HepG2 (cell line): ENCODE results near the gene BFAR. TPM values are rescaled to one million over a fixed set of nuclear protein-coding genes. Genes with fewer than 3 reads are reported as not detected.
A peak's percentile ranks its signal among the peaks of the same experiment; 100 is the strongest.

Experiments
- AGO2 ChIP-seq: fragments of 200-400 bp; formaldehyde crosslinking; optimal IDR thresholded peaks from 2 replicates; pipeline ENCODE3; 2017; ENCODE audit warnings: mild to moderate bottlenecking, low read depth, low read length, moderate library complexity
- ELF1 ChIP-seq: sonication (generic); formaldehyde crosslinking; IDR thresholded peaks from 2 replicates; pipeline ENCODE4 v1.4.0; 2020; ENCODE audit warnings: missing genetic modification reagents
- FLYWCH1 ChIP-seq: sonication (generic); formaldehyde crosslinking; IDR thresholded peaks from 2 replicates; pipeline ENCODE4 v1.8.1; 2023; ENCODE audit warnings: mild to moderate bottlenecking, missing genetic modification reagents
- JDP2 ChIP-seq: sonication (generic); formaldehyde crosslinking; IDR thresholded peaks from 2 replicates; pipeline ENCODE4 v1.8.1; 2022; ENCODE audit warnings: missing genetic modification reagents, borderline replicate concordance
- MTA1 ChIP-seq: sonication (generic); formaldehyde crosslinking; IDR thresholded peaks from 2 replicates; pipeline ENCODE4 v1.4.0; 2020; ENCODE audit warnings: missing genetic modification reagents, mild to moderate bottlenecking, borderline replicate concordance
- PCBP2 ChIP-seq: fragments of 200-400 bp; formaldehyde crosslinking; optimal IDR thresholded peaks from 2 replicates; pipeline ENCODE3; 2018; ENCODE audit warnings: low read length, low read depth; ENCODE audit not compliant: poor library complexity, severe bottlenecking
- TCF7L2 ChIP-seq: IDR thresholded peaks from 2 replicates; pipeline ENCODE4 v1.6.1; 2011; ENCODE audit warnings: mild to moderate bottlenecking, low read depth, low read length, moderate library complexity
- TMF1 ChIP-seq: sonication (generic); formaldehyde crosslinking; IDR thresholded peaks from 2 replicates; pipeline ENCODE4 v1.8.1; 2022; ENCODE audit warnings: low read depth, missing genetic modification reagents
- TOE1 ChIP-seq: sonication (generic); formaldehyde crosslinking; IDR thresholded peaks from 2 replicates; pipeline ENCODE4 v1.4.0; 2020; ENCODE audit warnings: mild to moderate bottlenecking, missing genetic modification reagents
- ZNF34 ChIP-seq: sonication (generic); formaldehyde crosslinking; IDR thresholded peaks from 2 replicates; pipeline ENCODE4 v1.4.0; 2020; ENCODE audit warnings: mild to moderate bottlenecking, missing genetic modification reagents, borderline replicate concordance
- ZNF563 ChIP-seq: sonication (generic); formaldehyde crosslinking; IDR thresholded peaks from 2 replicates; pipeline ENCODE4 v1.8.0; 2022; ENCODE audit warnings: mild to moderate bottlenecking, moderate library complexity, missing genetic modification reagents
- ZNF567 ChIP-seq: sonication (generic); formaldehyde crosslinking; IDR thresholded peaks from 2 replicates; pipeline ENCODE4 v1.8.1; 2023; ENCODE audit warnings: mild to moderate bottlenecking, missing genetic modification reagents, borderline replicate concordance
- ZNF607 ChIP-seq: sonication (generic); formaldehyde crosslinking; IDR thresholded peaks from 2 replicates; pipeline ENCODE4 v1.5.1; 2020; ENCODE audit warnings: missing genetic modification reagents, mild to moderate bottlenecking, borderline replicate concordance
- ZNF878 ChIP-seq: sonication (generic); formaldehyde crosslinking; IDR thresholded peaks from 2 replicates; pipeline ENCODE4 v1.8.1; 2023; ENCODE audit warnings: mild to moderate bottlenecking, missing genetic modification reagents, moderate library complexity
- polyA plus RNA-seq, 8 experiments: library from polyadenylated mRNA; depleted of rRNA in 3 of 8; stranded (reverse) in 7 of 8; unstranded in 1 of 8; fragments of >200 nt; fragmentation: Illumina TruSeq in 4 of 8; extraction: Trizol in 4 of 8; gene quantifications; 2 replicates each; pipeline versions ENCODE4 v1.2.1 to v1.2.3, GENCODE V29; 2011 to 2016; ENCODE audit warnings: low read depth in 4 of 8, missing spikeins in 1 of 8, mixed read lengths in 1 of 8; ENCODE audit not compliant: insufficient read depth in 1 of 8
- total RNA-seq, 5 experiments: library from RNA; depleted of rRNA; stranded (reverse); fragments of >200 nt; fragmentation: Illumina TruSeq; extraction: Trizol; gene quantifications; 2 replicates each; pipeline ENCODE4 v1.2.3, GENCODE V29; 2016; ENCODE audit warnings: low read depth in 1 of 5
- TF ChIP-seq, protein P1 (sequence below): sonication (generic); formaldehyde crosslinking; IDR thresholded peaks from 2 replicates; pipeline ENCODE4 v1.4.0; 2020; ENCODE audit warnings: missing genetic modification reagents, borderline replicate concordance
- TF ChIP-seq, protein P2 (sequence below): sonication (generic); formaldehyde crosslinking; IDR thresholded peaks from 2 replicates; pipeline ENCODE4 v1.4.0; 2020; ENCODE audit warnings: missing genetic modification reagents, mild to moderate bottlenecking, borderline replicate concordance
- TF ChIP-seq, protein P3 (sequence below): IDR thresholded peaks from 2 replicates; pipeline ENCODE4 v1.6.1; 2016; ENCODE audit warnings: mild to moderate bottlenecking

The BFAR gene
- total and polyA plus RNA-seq, 2 of the 13 experiments (the other 11 are each of a cell fraction or from before 2014, with no cell fraction given): 96.9 to 120 TPM

DNA sequence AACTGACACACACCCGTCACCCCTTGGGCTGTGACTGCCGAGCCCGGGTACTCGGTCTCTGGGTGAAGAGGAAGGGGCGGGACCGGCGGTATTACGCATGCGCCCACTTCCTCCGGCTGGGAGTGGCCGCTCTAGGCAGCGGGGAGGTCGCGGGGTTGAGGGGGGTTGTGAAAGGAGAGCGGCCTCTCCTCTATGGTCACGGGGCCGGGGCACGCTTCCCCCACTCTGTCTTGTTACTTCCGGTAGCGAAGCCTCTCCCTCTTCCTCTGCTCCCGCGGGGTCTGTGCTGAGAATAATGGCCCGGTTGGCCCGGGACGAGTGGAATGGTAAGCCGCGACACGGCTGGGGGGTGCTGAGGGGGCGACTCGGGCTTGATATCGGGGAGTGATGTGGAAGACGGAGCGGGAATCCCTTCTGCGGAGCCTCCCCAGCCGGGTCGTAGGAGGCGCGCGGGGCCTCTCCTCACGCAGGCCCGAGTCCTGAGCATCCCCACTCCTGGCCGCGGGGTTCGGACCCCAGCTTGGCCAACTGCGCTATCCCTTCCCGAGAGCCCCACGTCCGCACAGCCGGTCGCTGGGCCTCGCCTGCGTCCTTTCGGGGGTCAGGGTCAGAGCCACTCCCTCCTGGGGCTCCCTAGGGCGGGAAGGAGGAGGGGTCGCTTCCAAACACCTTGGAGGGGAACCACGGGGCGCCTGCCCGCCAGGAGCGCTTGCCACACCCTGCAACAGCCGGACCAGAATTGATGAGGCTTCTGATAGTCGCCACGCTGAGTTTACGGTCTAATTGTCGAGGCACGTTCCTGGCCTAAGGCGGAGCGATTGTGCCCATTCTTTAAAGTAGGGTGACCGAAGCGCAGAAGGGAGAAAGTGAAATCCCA, at the start of gene BFAR (continued):
- TF ChIP-seq ZNF607 (peak; percentile 37; the same call in 1 of the 2 replicates), ZNF563 (CRISPR knock-in tag) (peak; percentile 86), MTA1 (CRISPR knock-in tag) (no peak), PCBP2 (no peak), ZNF34 (no peak; the same call in none of the 2 replicates), AGO2 (peak; percentile 92), TMF1 (CRISPR knock-in tag) (peak; percentile 90; the same call in 1 of the 2 replicates), JDP2 (CRISPR knock-in tag) (no peak; the same call in 1 of the 2 replicates), ZNF878 (CRISPR knock-in tag) (0 out of 2 replicates have a peak, but pooled peaks have one; percentile 1), TCF7L2 (no peak), FLYWCH1 (no peak), ELF1 (CRISPR knock-in tag) (peak; percentile 92), TOE1 (CRISPR knock-in tag) (peak; percentile 36; the same call in 1 of the 2 replicates), ZNF567 (CRISPR knock-in tag) (no peak; the same call in 1 of the 2 replicates)
- TF ChIP-seq, protein P1, sequence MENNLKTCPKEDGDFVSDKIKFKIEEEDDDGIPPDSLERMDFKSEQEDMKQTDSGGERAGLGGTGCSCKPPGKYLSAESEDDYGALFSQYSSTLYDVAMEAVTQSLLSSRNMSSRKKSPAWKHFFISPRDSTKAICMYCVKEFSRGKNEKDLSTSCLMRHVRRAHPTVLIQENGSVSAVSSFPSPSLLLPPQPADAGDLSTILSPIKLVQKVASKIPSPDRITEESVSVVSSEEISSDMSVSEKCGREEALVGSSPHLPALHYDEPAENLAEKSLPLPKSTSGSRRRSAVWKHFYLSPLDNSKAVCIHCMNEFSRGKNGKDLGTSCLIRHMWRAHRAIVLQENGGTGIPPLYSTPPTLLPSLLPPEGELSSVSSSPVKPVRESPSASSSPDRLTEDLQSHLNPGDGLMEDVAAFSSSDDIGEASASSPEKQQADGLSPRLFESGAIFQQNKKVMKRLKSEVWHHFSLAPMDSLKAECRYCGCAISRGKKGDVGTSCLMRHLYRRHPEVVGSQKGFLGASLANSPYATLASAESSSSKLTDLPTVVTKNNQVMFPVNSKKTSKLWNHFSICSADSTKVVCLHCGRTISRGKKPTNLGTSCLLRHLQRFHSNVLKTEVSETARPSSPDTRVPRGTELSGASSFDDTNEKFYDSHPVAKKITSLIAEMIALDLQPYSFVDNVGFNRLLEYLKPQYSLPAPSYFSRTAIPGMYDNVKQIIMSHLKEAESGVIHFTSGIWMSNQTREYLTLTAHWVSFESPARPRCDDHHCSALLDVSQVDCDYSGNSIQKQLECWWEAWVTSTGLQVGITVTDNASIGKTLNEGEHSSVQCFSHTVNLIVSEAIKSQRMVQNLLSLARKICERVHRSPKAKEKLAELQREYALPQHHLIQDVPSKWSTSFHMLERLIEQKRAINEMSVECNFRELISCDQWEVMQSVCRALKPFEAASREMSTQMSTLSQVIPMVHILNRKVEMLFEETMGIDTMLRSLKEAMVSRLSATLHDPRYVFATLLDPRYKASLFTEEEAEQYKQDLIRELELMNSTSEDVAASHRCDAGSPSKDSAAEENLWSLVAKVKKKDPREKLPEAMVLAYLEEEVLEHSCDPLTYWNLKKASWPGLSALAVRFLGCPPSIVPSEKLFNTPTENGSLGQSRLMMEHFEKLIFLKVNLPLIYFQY (CRISPR knock-in tag): peak; percentile 89; the same call in 1 of the 2 replicates
- TF ChIP-seq, protein P2, sequence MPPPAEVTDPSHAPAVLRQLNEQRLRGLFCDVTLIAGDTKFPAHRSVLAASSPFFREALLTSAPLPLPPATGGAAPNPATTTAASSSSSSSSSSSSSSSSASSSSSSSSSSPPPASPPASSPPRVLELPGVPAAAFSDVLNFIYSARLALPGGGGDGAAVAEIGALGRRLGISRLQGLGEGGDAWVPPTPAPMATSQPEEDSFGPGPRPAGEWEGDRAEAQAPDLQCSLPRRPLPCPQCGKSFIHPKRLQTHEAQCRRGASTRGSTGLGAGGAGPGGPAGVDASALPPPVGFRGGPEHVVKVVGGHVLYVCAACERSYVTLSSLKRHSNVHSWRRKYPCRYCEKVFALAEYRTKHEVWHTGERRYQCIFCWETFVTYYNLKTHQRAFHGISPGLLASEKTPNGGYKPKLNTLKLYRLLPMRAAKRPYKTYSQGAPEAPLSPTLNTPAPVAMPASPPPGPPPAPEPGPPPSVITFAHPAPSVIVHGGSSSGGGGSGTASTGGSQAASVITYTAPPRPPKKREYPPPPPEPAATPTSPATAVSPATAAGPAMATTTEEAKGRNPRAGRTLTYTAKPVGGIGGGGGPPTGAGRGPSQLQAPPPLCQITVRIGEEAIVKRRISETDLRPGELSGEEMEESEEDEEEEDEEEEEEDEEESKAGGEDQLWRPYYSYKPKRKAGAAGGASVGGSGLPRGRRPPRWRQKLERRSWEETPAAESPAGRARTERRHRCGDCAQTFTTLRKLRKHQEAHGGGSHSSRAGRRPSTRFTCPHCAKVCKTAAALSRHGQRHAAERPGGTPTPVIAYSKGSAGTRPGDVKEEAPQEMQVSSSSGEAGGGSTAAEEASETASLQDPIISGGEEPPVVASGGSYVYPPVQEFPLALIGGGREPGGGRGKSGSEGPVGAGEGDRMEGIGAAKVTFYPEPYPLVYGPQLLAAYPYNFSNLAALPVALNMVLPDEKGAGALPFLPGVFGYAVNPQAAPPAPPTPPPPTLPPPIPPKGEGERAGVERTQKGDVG (CRISPR knock-in tag): peak; percentile 8; the same call in 1 of the 2 replicates
- TF ChIP-seq, protein P3, sequence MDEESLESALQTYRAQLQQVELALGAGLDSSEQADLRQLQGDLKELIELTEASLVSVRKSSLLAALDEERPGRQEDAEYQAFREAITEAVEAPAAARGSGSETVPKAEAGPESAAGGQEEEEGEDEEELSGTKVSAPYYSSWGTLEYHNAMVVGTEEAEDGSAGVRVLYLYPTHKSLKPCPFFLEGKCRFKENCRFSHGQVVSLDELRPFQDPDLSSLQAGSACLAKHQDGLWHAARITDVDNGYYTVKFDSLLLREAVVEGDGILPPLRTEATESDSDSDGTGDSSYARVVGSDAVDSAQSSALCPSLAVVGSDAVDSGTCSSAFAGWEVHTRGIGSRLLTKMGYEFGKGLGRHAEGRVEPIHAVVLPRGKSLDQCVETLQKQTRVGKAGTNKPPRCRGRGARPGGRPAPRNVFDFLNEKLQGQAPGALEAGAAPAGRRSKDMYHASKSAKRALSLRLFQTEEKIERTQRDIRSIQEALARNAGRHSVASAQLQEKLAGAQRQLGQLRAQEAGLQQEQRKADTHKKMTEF (CRISPR knock-in tag): peak; percentile 97
